HEK293 (cell line): ENCODE measurements around the gene SUSD3.

Experiments
- ZFP69B ChIP-seq: fragments of 450-650 bp; formaldehyde crosslinking; IDR thresholded peaks from 2 replicates; pipeline ENCODE4 v1.5.1; 2016; ENCODE audit warnings: missing biosample characterization, missing genetic modification characterization
- ZNF184 ChIP-seq: fragments of 450-650 bp; IDR thresholded peaks from 2 replicates; pipeline ENCODE4 v1.5.1; 2018; ENCODE audit warnings: missing biosample characterization, mild to moderate bottlenecking, missing genetic modification characterization
- ZNF19 ChIP-seq: fragments of 450-650 bp; formaldehyde crosslinking; IDR thresholded peaks from 2 replicates; pipeline ENCODE4; 2016; ENCODE audit warnings: missing biosample characterization, missing genetic modification characterization, low read depth
- ZNF24 ChIP-seq: fragments of 450-650 bp; formaldehyde crosslinking; IDR thresholded peaks from 2 replicates; pipeline ENCODE4 v1.5.1; 2016; ENCODE audit warnings: missing biosample characterization, missing genetic modification characterization
- TF ChIP-seq, protein P1 (sequence below): fragments of 450-650 bp; formaldehyde crosslinking; IDR thresholded peaks from 2 replicates; pipeline ENCODE4 v1.5.1; 2016; ENCODE audit warnings: missing biosample characterization, missing genetic modification characterization
- TF ChIP-seq, protein P2 (sequence below): fragments of 450-650 bp; formaldehyde crosslinking; IDR thresholded peaks from 2 replicates; pipeline ENCODE4 v1.5.1; 2016; ENCODE audit warnings: missing biosample characterization, missing genetic modification characterization
- TF ChIP-seq, protein P3 (sequence below): fragments of 450-650 bp; formaldehyde crosslinking; IDR thresholded peaks from 2 replicates; pipeline ENCODE4 v1.5.1; 2016; ENCODE audit warnings: missing biosample characterization, missing genetic modification characterization
- TF ChIP-seq, protein P4 (sequence below): sonication (generic); formaldehyde crosslinking; IDR thresholded peaks from 2 replicates; pipeline ENCODE4 v1.8.1; 2022; ENCODE audit warnings: mild to moderate bottlenecking, moderate library complexity, missing genetic modification reagents

DNA sequence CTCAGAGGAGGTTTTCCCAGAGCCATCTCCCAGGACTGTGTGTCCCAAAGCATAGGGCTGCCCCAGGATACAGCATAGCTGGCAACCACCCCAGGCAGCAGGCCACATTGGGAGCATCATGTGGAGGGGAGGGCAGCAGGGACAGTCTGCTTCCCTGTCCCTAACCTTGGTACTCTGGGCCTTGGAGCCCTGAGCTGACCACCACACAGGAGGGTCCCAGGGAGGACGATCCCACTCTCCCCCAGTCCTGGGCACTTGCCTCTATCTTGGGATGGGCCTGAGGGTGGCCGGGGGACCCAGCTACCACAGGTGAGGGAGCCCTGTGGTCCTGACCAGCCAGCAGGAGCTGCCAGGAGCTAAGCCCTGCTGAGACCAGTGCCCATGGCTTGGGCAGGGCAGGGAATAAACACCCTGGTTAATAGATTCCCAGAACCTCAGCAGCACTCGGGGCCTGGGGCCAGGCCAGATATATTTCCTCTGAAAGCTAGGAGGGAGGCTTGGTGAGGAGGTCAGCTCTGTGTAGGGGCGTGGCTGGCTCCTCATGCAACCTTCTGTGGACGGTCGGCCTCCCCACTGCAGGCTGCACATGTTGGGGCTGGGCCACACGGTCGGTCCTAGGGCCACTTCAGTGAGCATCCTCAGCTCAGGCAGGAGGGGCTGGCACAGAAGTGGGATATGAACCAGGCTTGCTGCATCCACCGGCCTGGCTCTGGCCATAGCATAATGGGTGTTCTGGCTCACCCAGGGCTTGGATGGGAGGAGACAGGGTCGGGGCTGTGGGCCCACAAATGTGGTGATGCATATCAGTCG, 71.4 kb downstream of the SUSD3 start:
- TF ChIP-seq, protein P1, sequence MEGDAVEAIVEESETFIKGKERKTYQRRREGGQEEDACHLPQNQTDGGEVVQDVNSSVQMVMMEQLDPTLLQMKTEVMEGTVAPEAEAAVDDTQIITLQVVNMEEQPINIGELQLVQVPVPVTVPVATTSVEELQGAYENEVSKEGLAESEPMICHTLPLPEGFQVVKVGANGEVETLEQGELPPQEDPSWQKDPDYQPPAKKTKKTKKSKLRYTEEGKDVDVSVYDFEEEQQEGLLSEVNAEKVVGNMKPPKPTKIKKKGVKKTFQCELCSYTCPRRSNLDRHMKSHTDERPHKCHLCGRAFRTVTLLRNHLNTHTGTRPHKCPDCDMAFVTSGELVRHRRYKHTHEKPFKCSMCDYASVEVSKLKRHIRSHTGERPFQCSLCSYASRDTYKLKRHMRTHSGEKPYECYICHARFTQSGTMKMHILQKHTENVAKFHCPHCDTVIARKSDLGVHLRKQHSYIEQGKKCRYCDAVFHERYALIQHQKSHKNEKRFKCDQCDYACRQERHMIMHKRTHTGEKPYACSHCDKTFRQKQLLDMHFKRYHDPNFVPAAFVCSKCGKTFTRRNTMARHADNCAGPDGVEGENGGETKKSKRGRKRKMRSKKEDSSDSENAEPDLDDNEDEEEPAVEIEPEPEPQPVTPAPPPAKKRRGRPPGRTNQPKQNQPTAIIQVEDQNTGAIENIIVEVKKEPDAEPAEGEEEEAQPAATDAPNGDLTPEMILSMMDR (tag by site-specific recombination), result no peak
- TF ChIP-seq, protein P2, sequence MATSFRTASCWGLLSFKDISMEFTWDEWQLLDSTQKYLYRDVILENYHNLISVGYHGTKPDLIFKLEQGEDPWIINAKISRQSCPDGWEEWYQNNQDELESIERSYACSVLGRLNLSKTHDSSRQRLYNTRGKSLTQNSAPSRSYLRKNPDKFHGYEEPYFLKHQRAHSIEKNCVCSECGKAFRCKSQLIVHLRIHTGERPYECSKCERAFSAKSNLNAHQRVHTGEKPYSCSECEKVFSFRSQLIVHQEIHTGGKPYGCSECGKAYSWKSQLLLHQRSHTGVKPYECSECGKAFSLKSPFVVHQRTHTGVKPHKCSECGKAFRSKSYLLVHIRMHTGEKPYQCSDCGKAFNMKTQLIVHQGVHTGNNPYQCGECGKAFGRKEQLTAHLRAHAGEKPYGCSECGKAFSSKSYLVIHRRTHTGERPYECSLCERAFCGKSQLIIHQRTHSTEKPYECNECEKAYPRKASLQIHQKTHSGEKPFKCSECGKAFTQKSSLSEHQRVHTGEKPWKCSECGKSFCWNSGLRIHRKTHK (tag by site-specific recombination), result no peak
- TF ChIP-seq, protein P3, sequence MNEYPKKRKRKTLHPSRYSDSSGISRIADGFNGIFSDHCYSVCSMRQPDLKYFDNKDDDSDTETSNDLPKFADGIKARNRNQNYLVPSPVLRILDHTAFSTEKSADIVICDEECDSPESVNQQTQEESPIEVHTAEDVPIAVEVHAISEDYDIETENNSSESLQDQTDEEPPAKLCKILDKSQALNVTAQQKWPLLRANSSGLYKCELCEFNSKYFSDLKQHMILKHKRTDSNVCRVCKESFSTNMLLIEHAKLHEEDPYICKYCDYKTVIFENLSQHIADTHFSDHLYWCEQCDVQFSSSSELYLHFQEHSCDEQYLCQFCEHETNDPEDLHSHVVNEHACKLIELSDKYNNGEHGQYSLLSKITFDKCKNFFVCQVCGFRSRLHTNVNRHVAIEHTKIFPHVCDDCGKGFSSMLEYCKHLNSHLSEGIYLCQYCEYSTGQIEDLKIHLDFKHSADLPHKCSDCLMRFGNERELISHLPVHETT (tag by site-specific recombination), result no peak
- TF ChIP-seq, protein P4, sequence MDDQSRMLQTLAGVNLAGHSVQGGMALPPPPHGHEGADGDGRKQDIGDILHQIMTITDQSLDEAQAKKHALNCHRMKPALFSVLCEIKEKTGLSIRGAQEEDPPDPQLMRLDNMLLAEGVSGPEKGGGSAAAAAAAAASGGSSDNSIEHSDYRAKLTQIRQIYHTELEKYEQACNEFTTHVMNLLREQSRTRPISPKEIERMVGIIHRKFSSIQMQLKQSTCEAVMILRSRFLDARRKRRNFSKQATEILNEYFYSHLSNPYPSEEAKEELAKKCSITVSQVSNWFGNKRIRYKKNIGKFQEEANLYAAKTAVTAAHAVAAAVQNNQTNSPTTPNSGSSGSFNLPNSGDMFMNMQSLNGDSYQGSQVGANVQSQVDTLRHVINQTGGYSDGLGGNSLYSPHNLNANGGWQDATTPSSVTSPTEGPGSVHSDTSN (CRISPR knock-in tag), result no peak
- TF ChIP-seq ZNF19 (tag by site-specific recombination) (no peak), ZNF24 (tag by site-specific recombination) (no peak), ZNF184 (tag by site-specific recombination) (no peak), ZFP69B (tag by site-specific recombination) (no peak)
